ENCODE measurements around the gene ZNF93. TPM values are rescaled to one million over a fixed set of nuclear protein-coding genes. Genes with fewer than 3 reads are reported as not detected.
"Not testable (repeated sequence)": the region's sequence is repeated elsewhere in the genome, so short reads cannot be mapped to it uniquely, and the experiment has no call there.

The ZNF93 gene
- 10 to 100 TPM; 15.7 to 24.1 (median 19.5) TPM for polyA plus RNA-seq (ENCODE audit: insufficient read length in 4 of 4)

DNA sequence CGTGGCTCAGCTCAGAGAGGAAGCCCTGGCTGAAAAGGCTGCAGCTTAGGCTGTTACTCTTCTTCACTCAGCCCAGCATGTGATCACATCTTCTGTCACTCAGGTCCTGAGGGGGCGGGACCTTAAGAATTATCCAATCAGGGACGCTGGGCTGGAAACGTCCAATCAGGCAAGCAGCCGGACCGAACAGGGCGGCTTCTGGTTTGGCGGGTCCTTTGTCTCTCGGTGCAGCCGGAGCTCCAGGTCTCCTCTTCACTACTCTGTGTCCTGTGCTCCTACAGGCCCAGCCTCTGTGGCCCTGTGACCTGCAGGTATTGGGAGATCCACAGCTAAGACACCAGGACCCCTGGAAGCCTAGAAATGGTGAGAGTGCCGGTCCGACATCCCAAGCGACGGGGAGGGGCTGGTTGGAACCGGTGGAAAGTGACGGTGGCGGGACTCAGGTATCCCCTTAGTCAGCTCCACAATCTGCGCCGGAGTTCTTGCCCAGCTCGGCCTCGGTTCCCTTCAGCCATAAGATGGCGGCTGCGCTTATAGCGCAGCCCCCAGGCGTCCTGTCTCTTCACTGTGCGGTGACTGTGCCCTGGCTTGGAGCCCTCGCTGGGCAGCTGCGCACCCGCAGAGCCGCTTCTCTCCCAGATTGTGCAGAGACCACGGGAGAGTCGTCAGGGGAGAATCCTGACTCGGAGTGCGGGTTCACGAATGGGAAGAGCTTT is at the start of gene ZNF93:
ZNF93 (plus strand) TSS at position 218 of the 716 bp plus-strand sequence; CDS start at position 361, 143 bp downstream.
- DNase-seq (ENCODE audit: low read depth in 4 of 4, low spot score in 3 of 4), result peak; percentile 92 to 98 (median 96)

DNA sequence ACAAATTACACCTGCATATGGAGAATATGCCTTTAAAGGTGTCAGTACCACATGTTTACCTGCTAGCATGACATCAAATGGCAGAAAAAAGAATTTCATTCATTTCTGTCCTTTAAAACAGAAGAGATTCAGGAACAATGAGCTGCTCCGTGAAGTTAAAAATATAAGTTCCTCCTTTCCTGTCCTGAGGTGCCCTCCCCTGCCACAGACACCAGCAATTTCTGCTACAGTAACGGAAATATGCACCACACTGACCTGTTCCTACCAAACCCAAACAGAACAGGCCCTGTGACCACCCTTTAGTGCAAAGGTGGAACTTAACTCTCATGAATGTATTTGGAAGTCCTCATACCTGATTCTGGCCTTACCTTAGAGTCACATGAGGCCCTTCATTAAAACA is 49.0 kb upstream of the ZNF93 start:
- not testable (repeated sequence) for DNase-seq (ENCODE audit: low read depth in 4 of 4, low spot score in 3 of 4)

DNA sequence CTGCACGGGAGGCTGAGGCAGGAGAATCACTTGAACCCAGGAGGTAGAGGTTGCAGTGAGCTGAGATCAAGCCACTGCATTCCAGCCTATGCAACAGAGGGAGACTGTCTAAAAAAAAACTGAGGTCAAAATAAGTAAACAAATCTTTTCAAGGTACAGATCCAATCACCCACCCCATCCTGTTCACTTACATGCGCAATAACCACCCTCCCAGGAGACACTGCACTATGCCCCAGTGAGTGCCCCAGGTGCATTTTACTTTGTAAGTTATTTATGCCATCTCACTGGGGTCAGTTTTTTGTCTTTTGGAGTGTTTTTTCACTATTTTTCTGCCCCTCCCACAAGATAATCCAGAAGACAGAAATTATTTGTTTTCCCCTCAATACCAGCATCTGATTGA is 42.0 kb upstream of the ZNF93 start:
- DNase-seq (ENCODE audit: low read depth in 4 of 4, low spot score in 3 of 4), result no peak

DNA sequence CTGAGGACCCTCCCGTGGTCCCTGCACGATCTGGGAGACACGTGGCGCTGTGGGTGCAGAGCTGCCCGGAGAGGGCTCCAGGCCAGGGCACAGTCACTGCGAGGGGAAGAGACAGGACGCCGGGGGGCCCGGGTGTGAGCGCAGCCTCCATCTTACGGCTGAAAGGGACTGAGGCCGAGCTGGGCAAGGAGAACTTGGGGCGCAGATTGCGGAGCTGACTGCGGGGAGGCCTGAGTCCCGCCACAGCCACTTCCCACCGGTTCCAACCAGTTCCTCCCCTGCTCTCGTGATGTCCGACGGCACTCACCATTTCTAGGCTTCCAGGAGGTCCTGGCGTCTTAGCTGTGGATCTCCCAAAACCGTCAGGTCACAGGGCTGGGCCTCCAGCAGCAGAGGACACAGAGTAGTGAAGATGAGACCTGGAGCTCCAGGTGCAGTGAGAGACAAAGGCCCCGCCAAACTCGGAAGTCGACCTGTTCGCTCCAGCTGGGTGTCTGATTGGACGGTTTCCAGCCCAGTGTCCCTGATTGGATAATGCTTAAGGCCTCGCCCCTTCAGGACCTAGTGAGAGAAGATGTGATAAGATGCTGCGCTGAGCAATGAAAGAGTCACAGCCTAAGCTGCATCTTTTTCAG is 39.9 kb upstream of the ZNF93 start:
- peak; percentile 58 to 79 (median 59) for DNase-seq (ENCODE audit: low read depth in 4 of 4, low spot score in 3 of 4)

DNA sequence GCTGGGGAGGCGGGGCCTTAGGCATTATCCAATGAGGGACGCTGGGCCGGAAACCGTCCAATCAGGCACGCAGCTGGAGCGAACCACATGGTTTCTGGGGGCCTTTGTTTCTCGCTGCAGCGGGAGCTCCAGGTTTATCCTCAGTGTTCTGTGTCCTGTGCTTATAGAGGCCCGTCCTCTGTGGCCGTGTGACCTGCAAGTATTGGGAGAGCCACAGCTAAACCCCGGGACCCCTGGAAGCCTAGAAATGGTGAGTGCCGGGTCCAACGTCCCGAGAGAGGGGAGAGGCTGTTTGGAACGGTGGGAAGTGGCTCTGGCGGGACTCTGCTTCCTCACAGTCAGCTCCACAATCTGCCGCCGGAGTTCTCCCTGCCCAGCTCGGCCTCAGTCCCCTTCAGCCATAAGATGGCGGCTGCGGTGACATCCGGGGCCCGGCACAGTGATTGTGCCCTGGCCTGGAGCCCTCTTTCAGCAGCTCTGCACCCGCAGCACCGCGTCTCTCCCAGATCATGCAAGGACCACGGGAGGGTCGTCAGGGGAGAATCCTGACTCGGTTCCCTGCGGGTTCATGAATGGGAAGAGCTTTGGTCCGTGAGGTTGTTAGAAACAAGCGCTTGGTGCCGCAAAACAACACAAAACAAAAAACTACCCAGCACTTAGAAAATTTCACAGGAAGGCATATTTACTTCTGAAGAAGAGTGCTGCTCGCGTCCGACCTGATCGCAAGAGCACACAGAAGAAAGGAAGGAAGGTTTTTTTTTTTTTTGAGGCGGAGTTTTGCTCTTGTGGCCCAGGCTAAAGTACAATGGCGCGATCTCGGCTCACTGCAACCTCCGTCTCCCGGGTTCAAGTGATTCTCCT is 34.8 kb upstream of the ZNF93 start, which contains the start of gene ZNF253:
ZNF253 (plus strand) TSS at position 133 of the 861 bp plus-strand sequence; CDS start at position 248, 115 bp downstream.
- peak; percentile 89 to 96 (median 95) for DNase-seq (ENCODE audit: low read depth in 4 of 4, low spot score in 3 of 4)

DNA sequence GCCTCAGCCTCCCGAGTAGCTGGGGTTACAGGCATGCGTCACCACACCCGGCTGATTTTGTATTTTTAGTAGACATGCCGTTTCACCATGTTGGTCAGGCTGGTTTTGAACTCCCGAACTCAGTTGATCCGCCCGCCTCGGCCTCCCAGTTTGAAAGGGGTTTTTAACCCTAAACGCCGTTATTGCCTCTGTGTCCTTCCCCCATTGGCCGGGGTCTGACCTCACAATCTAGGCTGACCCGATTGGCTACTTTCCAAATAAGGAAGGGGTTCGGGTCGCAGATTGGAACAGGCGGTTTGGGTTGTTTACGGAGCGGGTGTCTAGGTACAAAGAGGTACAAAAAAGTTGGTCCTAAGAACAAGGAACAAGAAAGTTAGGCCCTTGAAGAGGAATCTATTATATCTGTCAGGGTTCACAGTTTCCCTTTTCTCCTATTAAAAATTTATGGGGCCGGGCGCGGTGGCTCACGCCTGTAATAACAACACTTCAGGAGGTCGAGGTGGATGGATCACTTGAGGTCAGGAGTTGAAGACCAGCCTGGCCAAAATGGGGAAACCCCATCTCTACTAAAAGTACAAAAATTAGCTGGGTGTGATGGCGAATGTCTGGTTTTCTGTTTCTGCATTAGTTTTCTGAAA is 34.0 kb upstream of the ZNF93 start:
- DNase-seq (ENCODE audit: low read depth in 4 of 4, low spot score in 3 of 4), result peak in 3 of 4 donors; percentile 25 to 38 (median 30)

DNA sequence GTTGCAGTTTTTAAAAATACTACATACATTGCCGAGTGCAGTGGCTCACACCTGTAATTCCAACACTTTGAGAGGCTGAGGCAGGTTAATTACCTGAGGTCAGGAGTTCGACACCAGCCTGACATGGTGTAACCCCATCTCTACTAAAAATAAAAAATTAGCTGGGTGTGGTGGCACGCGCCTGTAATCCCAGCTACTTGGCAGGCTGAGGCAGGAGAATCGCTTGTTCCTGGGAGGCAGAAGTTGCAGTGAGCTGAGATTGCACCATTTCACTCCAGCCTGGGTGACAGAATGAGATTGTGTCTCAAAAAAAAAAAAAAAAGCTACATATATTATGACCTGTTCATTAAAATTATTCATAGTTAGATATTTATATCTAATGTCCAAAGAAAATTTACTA is 30.7 kb upstream of the ZNF93 start:
- not testable (repeated sequence) for DNase-seq (ENCODE audit: low read depth in 4 of 4, low spot score in 3 of 4)

DNA sequence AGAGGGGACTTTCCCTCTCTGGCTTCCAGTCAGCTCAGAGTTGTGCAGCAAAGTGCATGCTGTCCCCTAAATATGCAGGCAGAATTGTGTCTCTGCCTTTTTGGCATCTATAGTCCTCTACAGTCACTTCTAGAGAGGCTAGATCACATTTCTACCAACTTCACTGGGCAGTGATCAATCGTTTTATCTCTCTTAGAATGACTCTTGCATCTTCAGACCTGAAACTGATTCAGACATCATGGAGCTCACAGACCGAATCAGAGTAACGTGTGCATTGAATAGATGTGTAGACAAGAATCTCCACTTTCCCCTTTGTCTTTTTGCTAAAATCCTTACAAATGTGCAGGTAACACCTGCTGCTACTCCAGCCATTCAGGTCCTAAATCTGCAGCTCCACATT is 28.8 kb upstream of the ZNF93 start:
- no peak for DNase-seq (ENCODE audit: low read depth in 4 of 4, low spot score in 3 of 4)

DNA sequence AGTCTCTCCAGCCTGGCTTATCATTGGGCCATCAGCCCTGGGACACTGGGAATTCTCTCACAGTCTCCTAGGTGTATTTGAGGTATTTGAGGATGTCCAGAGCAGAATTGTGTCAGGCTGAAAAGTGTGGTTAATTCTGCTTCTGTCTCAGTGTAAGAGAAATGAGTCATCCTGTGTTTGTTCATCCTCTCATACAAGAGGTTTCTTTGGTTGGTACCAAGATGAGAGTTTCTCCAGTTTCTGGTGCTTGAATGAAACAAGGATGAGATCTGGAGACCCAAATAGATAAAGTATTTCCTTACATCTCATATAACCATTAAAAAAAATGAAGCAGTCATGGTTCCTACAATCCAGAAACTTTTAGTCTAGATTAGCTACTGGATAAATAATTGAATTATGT is 27.4 kb upstream of the ZNF93 start:
- no peak for DNase-seq (ENCODE audit: low read depth in 4 of 4, low spot score in 3 of 4)

DNA sequence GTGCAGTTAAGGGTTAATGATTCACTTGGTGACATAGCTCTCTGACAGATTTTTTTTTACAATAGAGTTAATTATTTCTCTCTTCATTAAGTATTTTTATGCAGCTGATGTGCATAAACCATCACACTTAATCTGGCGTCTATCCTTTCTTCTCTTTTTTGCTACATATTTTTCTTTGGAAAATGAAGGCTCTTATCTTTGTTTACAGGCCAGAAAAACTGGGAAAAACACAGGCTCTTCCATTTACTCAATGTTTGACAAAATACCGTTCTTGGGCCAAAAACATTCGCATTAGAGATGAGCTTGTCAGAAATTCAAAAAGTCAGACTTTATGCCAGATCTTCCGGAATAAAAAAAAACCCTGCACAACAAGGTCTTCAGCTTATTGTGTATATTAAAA is 23.0 kb upstream of the ZNF93 start:
- DNase-seq (ENCODE audit: low read depth in 4 of 4, low spot score in 3 of 4), result no peak

DNA sequence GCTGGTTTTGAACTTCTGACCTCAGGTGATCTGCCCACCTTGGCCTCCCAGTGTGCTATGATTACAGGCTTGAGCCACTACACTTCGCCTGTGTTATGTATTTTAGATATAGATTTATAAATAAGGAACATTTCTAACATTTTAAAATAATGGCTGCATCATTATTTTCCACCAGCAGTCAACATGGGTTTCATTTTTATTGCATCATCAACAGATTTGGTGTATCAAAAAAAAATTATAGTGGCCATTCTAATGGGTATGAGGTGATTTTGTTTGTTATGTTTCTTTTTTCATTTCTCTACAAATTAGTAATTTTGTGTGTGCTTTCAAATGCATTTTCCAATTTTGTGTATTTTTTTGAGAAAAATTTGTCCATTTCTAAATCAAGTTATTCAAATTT is 16.2 kb upstream of the ZNF93 start:
- DNase-seq (ENCODE audit: low read depth in 4 of 4, low spot score in 3 of 4), result no peak

DNA sequence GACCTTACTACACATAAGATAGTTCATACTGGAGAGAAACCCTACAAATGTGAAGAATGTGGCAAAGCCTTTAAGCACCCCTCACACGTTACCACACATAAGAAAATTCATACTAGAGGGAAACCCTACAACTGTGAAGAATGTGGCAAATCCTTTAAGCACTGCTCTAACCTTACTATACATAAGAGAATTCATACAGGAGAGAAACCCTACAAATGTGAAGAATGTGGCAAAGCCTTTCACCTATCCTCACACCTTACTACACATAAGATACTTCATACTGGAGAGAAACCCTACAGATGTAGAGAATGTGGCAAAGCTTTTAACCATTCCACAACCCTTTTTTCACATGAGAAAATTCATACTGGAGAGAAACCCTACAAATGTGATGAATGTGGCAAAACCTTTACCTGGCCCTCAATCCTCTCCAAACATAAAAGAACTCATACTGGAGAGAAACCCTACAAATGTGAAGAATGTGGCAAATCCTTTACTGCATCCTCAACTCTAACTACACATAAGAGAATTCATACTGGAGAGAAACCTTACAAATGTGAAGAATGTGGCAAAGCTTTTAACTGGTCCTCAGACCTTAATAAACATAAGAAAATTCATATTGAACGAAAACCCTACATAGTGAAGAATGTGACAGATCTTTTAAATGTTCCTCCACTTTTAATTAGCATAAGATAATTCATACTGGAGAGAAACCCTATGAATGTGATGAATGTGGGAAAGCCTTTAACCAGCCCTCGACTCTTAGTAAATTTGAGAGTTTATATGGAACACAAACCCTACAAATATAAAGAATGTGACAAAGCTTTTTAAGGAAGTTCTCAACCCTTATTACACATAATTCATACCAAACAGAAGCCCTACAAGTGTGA is 8.4 kb upstream of the ZNF93 start:
- not testable (repeated sequence) for DNase-seq (ENCODE audit: low read depth in 4 of 4, low spot score in 3 of 4)

DNA sequence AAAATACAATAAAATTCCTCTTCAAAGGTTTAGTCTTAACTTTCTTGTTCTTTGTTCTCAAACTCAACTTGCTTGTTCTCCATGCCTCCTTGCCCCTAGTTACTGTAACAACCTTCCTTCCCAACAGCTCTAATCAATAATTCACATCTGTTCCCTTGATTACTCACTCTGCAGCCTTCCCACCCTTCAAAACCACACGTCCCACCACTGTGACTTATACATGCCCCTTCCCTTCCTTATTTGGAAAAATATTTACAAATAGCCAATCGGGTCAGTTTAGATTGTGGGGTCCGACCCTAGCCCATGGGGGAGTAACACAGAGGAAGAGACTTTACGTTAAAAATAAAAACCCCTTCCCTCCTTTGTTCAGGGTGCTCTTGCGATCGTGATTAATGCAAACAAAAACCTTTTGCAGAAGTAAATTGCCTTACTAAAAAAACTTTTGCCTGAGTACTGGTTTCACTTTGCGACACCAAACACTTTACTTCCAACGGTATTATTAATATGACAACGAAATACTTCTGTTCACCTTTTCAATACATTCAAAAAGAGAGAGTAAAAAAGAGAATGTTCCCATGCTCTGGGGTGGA is 512 bp upstream of the ZNF93 start:
- peak in 3 of 4 donors; percentile 8 to 20 (median 17) for DNase-seq (ENCODE audit: low read depth in 4 of 4, low spot score in 3 of 4)

DNA sequence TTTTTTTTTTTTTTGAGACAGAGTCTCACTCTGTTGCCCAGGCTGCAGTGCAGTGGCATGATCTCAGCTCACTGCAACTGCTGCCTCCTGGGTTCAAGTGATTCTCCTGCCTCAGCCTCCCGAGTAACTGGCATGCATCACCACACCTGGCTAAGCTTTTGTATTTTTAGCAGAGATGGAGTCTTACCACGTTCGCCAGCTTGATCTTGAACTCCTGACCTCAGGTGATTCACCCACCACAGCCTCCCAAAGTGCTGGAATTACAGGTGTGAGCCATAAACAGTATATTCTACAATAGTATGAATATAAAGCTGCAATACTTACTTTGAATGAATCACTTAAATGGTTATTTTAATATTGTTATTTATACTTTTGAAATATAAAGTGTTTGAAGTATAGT is 6.8 kb downstream of the ZNF93 start:
- DNase-seq (ENCODE audit: low read depth in 4 of 4, low spot score in 3 of 4), result not testable (repeated sequence)

DNA sequence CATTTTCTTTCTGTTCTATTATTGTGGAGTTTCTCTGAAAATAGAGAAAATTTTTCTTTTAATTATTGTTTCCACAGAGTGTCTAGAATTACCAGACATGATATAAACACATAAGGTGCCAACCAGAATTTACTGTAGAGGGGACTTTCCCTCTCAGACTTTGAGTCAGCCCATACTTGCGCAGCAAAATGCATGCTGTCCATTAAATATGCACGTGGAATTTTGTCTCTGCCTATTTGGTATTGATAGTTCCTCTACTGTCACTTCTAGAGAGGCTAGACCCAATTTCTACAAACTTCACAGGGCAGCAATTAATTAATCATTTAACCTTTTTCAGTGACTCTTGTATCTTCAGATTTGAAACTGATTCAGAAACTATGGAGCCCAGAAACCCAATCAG is 8.9 kb downstream of the ZNF93 start:
- DNase-seq (ENCODE audit: low read depth in 4 of 4, low spot score in 3 of 4), result no peak

DNA sequence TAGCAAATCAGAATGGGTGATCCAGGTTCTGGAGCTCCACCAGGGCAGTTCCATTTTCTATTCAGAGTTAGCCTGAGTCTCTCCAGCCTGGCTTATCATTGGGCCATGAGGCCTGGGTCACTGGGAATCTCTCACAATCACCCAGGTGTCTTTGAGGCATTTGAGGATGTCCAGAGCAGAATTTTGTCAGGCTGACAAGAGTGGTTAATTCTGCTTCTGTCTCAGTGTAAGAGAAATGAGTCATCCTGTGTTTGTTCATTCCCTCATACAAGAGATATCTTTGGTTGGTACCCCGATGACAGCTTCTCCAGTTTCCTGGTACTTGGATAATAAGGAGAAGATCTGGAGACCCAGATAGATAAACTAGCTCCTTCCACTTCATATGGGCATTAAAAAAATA is 10.4 kb downstream of the ZNF93 start:
- DNase-seq (ENCODE audit: low read depth in 4 of 4, low spot score in 3 of 4), result no peak

DNA sequence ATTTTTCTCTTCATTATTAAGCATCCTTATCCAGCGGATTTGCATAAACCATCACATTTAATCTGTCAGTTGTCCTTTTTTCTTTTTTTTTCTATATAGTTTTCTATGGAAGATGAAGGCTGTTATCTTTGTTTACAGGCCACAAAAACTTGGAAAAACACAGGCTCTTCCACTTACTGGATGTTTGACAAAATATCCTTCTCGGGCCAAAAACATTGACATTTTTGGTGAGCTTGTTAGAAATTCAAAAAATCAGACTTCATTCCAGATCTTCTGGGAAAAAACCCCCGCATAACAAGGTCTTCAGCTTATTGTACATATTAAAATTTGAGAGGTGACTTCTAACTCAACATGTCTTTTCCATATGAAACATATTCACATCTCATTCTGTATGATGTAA is 13.8 kb downstream of the ZNF93 start:
- no peak for DNase-seq (ENCODE audit: low read depth in 4 of 4, low spot score in 3 of 4)

DNA sequence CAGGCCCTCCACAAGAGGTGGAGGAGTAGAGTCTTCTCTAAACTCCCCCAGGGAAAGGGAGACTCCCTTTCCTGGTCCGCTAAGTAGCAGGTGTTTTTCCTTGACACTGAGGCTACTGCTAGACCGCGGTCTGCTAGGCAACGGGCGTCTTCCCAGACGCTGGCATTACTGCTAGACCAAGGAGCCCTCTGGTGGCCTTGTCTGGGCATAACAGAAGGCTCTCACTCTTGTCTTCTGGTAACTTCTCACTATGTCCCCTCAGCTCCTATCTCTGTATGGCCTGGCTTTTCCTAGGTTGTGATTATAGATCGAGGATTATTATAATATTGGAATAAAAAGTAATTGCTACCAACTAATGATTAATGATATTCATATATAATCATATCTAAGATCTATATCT is 29.7 kb downstream of the ZNF93 start:
- DNase-seq (ENCODE audit: low read depth in 4 of 4, low spot score in 3 of 4), result not testable (repeated sequence)
